HepG2 (cell line): ENCODE data around the gene ADGRB2. TPM values are rescaled to one million over a fixed set of nuclear protein-coding genes. Genes with fewer than 3 reads are reported as not detected.

Source experiments
- AHR ChIP-seq: IDR thresholded peaks from 2 replicates; pipeline ENCODE4 v1.6.1; 2018; ENCODE audit warnings: missing genetic modification reagents, missing compliant biosample characterization
- ATRX ChIP-seq: sonication (generic); formaldehyde crosslinking; IDR thresholded peaks from 2 replicates; pipeline ENCODE4 v1.4.0; 2020; ENCODE audit warnings: missing genetic modification reagents, borderline replicate concordance
- CAMTA2 ChIP-seq: sonication (generic); formaldehyde crosslinking; IDR thresholded peaks from 2 replicates; pipeline ENCODE4 v1.4.0; 2020; ENCODE audit warnings: mild to moderate bottlenecking, missing genetic modification reagents, borderline replicate concordance
- CBX5 ChIP-seq: sonication (generic); formaldehyde crosslinking; IDR thresholded peaks from 2 replicates; pipeline ENCODE4 v1.4.0; 2020; ENCODE audit warnings: missing genetic modification reagents, borderline replicate concordance
- DMAP1 ChIP-seq: IDR thresholded peaks from 2 replicates; pipeline ENCODE4 v1.6.1; 2016
- FOXP1 ChIP-seq, 2 experiments: fragments of 450-650 bp in 1 of 2; IDR thresholded peaks; 2 replicates each; pipeline ENCODE4 v1.6.1; 2017 to 2018; ENCODE audit warnings: antibody characterized with exemption in 1 of 2
- HHEX ChIP-seq: IDR thresholded peaks from 2 replicates; pipeline ENCODE4 v1.6.1; 2016; ENCODE audit warnings: control low read depth
- HOMEZ ChIP-seq: IDR thresholded peaks from 2 replicates; pipeline ENCODE4 v1.6.1; 2016; ENCODE audit warnings: low read depth
- MED8 ChIP-seq: sonication (generic); formaldehyde crosslinking; IDR thresholded peaks from 2 replicates; pipeline ENCODE4 v1.8.1; 2023; ENCODE audit warnings: mild to moderate bottlenecking, missing genetic modification reagents; ENCODE audit not compliant: insufficient replicate concordance
- PLRG1 ChIP-seq: fragments of 450-650 bp; conservative IDR thresholded peaks from 2 replicates; pipeline ENCODE4 v1.6.1; 2016
- ZBTB49 ChIP-seq: sonication (generic); formaldehyde crosslinking; IDR thresholded peaks from 2 replicates; pipeline ENCODE4 v1.4.0; 2020; ENCODE audit warnings: missing genetic modification reagents, borderline replicate concordance
- ZNF230 ChIP-seq: sonication (generic); formaldehyde crosslinking; IDR thresholded peaks from 2 replicates; pipeline ENCODE4 v1.4.0; 2020; ENCODE audit warnings: mild to moderate bottlenecking, missing genetic modification reagents
- ZNF597 ChIP-seq: sonication (generic); formaldehyde crosslinking; IDR thresholded peaks from 2 replicates; pipeline ENCODE4 v1.5.0; 2020; ENCODE audit warnings: missing genetic modification reagents
- ZNF609 ChIP-seq: sonication (generic); formaldehyde crosslinking; IDR thresholded peaks from 2 replicates; pipeline ENCODE4 v1.4.0; 2020; ENCODE audit warnings: mild to moderate bottlenecking, missing genetic modification reagents, borderline replicate concordance
- ZNF773 ChIP-seq: sonication (generic); formaldehyde crosslinking; IDR thresholded peaks from 2 replicates; pipeline ENCODE4 v1.4.0; 2020; ENCODE audit warnings: missing genetic modification reagents, borderline replicate concordance
- ZNF782 ChIP-seq: sonication (generic); formaldehyde crosslinking; IDR thresholded peaks from 2 replicates; pipeline ENCODE4 v1.4.0; 2020; ENCODE audit warnings: missing genetic modification reagents, mild to moderate bottlenecking, borderline replicate concordance
- ZNF784 ChIP-seq: sonication (generic); formaldehyde crosslinking; IDR thresholded peaks from 2 replicates; pipeline ENCODE4 v1.5.1; 2020; ENCODE audit warnings: missing genetic modification reagents, mild to moderate bottlenecking, borderline replicate concordance
- ZNF839 ChIP-seq: sonication (generic); formaldehyde crosslinking; IDR thresholded peaks from 2 replicates; pipeline ENCODE4 v1.4.0; 2020; ENCODE audit warnings: missing genetic modification reagents, mild to moderate bottlenecking, borderline replicate concordance
- ZNF879 ChIP-seq: sonication (generic); formaldehyde crosslinking; IDR thresholded peaks from 2 replicates; pipeline ENCODE4 v1.8.1; 2023; ENCODE audit warnings: missing genetic modification reagents
- polyA plus RNA-seq, 8 experiments: library from polyadenylated mRNA; depleted of rRNA in 3 of 8; stranded (reverse) in 7 of 8; unstranded in 1 of 8; fragments of >200 nt; fragmentation: Illumina TruSeq in 4 of 8; extraction: Trizol in 4 of 8; gene quantifications; 2 replicates each; pipeline versions ENCODE4 v1.2.1 to v1.2.3, GENCODE V29; 2011 to 2016; ENCODE audit warnings: low read depth in 4 of 8, missing spikeins in 1 of 8, mixed read lengths in 1 of 8; ENCODE audit not compliant: insufficient read depth in 1 of 8
- total RNA-seq, 5 experiments: library from RNA; depleted of rRNA; stranded (reverse); fragments of >200 nt; fragmentation: Illumina TruSeq; extraction: Trizol; gene quantifications; 2 replicates each; pipeline ENCODE4 v1.2.3, GENCODE V29; 2016; ENCODE audit warnings: low read depth in 1 of 5

The ADGRB2 gene
- total and polyA plus RNA-seq, 2 of the 13 experiments (the other 11 are each of a cell fraction or from before 2014, with no cell fraction given) = 0.03 to 0.09 TPM

GRCh38 chr1:31715087-31715872 is 48.9 kb downstream of the ADGRB2 start (continued):
- no peak for TF ChIP-seq ATRX (CRISPR knock-in tag)
- TF ChIP-seq AHR (CRISPR knock-in tag) = no peak
- no peak for TF ChIP-seq FOXP1 (IDR thresholded peaks at IDR 0.05)
- no peak for TF ChIP-seq FOXP1 (CRISPR knock-in tag; IDR thresholded peaks at IDR 0.05)
- TF ChIP-seq HOMEZ (CRISPR knock-in tag) = peak; percentile 75; the same call in 1 of the 2 replicates
- no peak for TF ChIP-seq MED8 (CRISPR knock-in tag)
- TF ChIP-seq HHEX (CRISPR knock-in tag) = no peak
- no peak for TF ChIP-seq CAMTA2 (CRISPR knock-in tag)
- peak; percentile 96 for TF ChIP-seq ZNF230
- no peak for TF ChIP-seq ZNF782 (CRISPR knock-in tag)
- no peak for TF ChIP-seq ZNF879 (CRISPR knock-in tag)
- TF ChIP-seq PLRG1 = no peak
- peak; percentile 90 for TF ChIP-seq DMAP1 (CRISPR knock-in tag)
- peak; percentile 65; the same call in 1 of the 2 replicates for TF ChIP-seq ZNF609 (CRISPR knock-in tag)
- TF ChIP-seq ZNF597 (CRISPR knock-in tag) = no peak
- TF ChIP-seq ZBTB49 (CRISPR knock-in tag) = 0 out of 2 replicates have a peak, but pooled peaks have one; percentile 13
- TF ChIP-seq CBX5 (CRISPR knock-in tag) = no peak
- peak; percentile 74; the same call in 1 of the 2 replicates for TF ChIP-seq ZNF839 (CRISPR knock-in tag)
- TF ChIP-seq ZNF773 (CRISPR knock-in tag) = no peak
- TF ChIP-seq ZNF784 (CRISPR knock-in tag) = no peak; the same call in 1 of the 2 replicates
